GM23338 (cell line): ENCODE data around the gene C10orf71. TPM values are rescaled to one million over a fixed set of nuclear protein-coding genes. Genes with fewer than 3 reads are reported as not detected.

Source experiments
- ETS1 ChIP-seq: IDR thresholded peaks from 2 replicates; pipeline ENCODE4 v1.6.1; 2016; ENCODE audit warnings: antibody characterized with exemption
- EZH2phosphoT487 ChIP-seq: fragments of 200-600 bp; sonication (generic); IDR thresholded peaks from one replicate; pipeline ENCODE4 v1.8.1; 2018; ENCODE audit warnings: antibody characterized with exemption; ENCODE audit not compliant: unreplicated experiment
- NANOG ChIP-seq: IDR thresholded peaks from 2 replicates; pipeline ENCODE4 v1.6.1; 2016; ENCODE audit warnings: antibody characterized with exemption, borderline replicate concordance
- POLR2AphosphoS5 ChIP-seq: IDR thresholded peaks from 2 replicates; pipeline ENCODE4 v1.6.1; 2016; ENCODE audit warnings: antibody characterized with exemption, low read depth
- REST ChIP-seq: IDR thresholded peaks from one replicate; pipeline ENCODE4 v1.6.1; 2018; ENCODE audit warnings: antibody characterized with exemption; ENCODE audit not compliant: unreplicated experiment
- STAT1 ChIP-seq: IDR thresholded peaks from one replicate; pipeline ENCODE4 v1.6.1; 2016; ENCODE audit warnings: antibody characterized with exemption; ENCODE audit not compliant: unreplicated experiment
- ZNF462 ChIP-seq: fragments of 250-450 bp; sonication (Bioruptor Pico); IDR thresholded peaks from 2 replicates; pipeline ENCODE4 v1.5.0; 2020; ENCODE audit warnings: mild to moderate bottlenecking, moderate library complexity
- polyA plus RNA-seq: library from polyadenylated mRNA; unstranded; fragments of >200 nt; fragmentation: Nextera tagmentation; extraction: Ambion mirVana; gene quantifications from 2 replicates; pipeline ENCODE4 v1.2.1, GENCODE V29; 2016
- total RNA-seq: library from RNA; depleted of rRNA; stranded (reverse); fragments of >200 nt; shearing (Covaris generic); gene quantifications from 2 replicates; pipeline ENCODE4 v1.2.3, GENCODE V29; 2014

C10orf71 gene
- total and polyA plus RNA-seq, 2 experiments from 2014 or later, result not detected

GRCh38 chr10:49299816-49300139, 808 bp downstream of the C10orf71 start (continued):
- TF ChIP-seq ZNF462 (no peak), ETS1 (no peak), REST (no peak), STAT1 (no peak), EZH2phosphoT487 (no peak), POLR2AphosphoS5 (no peak), NANOG (no peak)
